Pericardium fibroblast (primary cell): ENCODE measurements around the gene ELMOD1. TPM values are rescaled to one million over a fixed set of nuclear protein-coding genes. Genes with fewer than 3 reads are reported as not detected.

ENCODE experiments used
- total RNA-seq: library from RNA; depleted of rRNA; stranded (reverse); fragments of >200 nt; gene quantifications from 2 replicates; pipeline ENCODE4 v1.2.3, GENCODE V29; 2015

ELMOD1 gene
- total RNA-seq, result 0.47 TPM in 1 of 2 replicates, not detected in the other

GRCh38 chr11:107590460-107591377 lies at the start of gene ELMOD1:
TSS of gene ELMOD1 (plus strand) at chr11:107591147. CDS start at chr11:107618190, 27,043 bp downstream.

GRCh38 chr11:107565219-107565937 lies 25.6 kb upstream of the ELMOD1 start, which contains the start of gene ALKBH8:
TSS of gene ALKBH8 (minus strand) at chr11:107565735. CDS start at chr11:107560893, 4,842 bp downstream.

GRCh38 chr11:107711861-107712755 lies 121.2 kb downstream of the ELMOD1 start, which contains the start of gene SLN:
TSS of gene SLN (minus strand) at chr11:107712056.

Other genes starting within 250 kb of the ELMOD1 start
- gene CWF19L2, start 133.3 kb upstream of the ELMOD1 start, total RNA-seq, result 4.4 and 4.8 TPM in 2 replicates
- gene ALKBH8, start 25.4 kb upstream of the ELMOD1 start, total RNA-seq, result 2.7 and 7.4 TPM in 2 replicates
- gene SLN, start 120.9 kb downstream of the ELMOD1 start, total RNA-seq, result 0.17 TPM in 1 of 2 replicates, not detected in the other